Right lobe of liver (tissue), 6 donors: ENCODE measurements around the gene CNR2. TPM values are rescaled to one million over a fixed set of nuclear protein-coding genes. Genes with fewer than 3 reads are reported as not detected.

Experiments
- ATAC-seq, 4 donors: fragments of 200-7000 bp; cut with Tn5 transposase; one replicate each; pipeline ENCODE4 v1.9.1; 2020; ENCODE audit warnings: mild to moderate bottlenecking in 4 of 4, moderate library complexity in 4 of 4
- DNase-seq, 3 donors: peaks; one replicate each; pipeline ENCODE4 v3.0.0-alpha.2; 2020
- H3K27ac ChIP-seq, 3 donors: fragments of 200-600 bp; one replicate each; pipeline ENCODE4 v1.8.0; 2022
- H3K27me3 ChIP-seq, 2 donors: fragments of 200-600 bp; one replicate each; pipeline ENCODE4 v1.8.0; 2022
- H3K36me3 ChIP-seq, 4 donors: fragments of 200-600 bp; sonication (generic) in 1 of 4; one replicate each; pipeline versions ENCODE4 v1.5.1 to v1.8.0; 2017 to 2022; ENCODE audit warnings: control low read depth in 1 of 4
- H3K4me1 ChIP-seq, 4 donors: fragments of 200-600 bp; sonication (generic) in 1 of 4; one replicate each; pipeline versions ENCODE4 v1.5.1 to v1.8.0; 2017 to 2022; ENCODE audit warnings: control low read depth in 1 of 4
- H3K4me3 ChIP-seq, 3 donors: fragments of 200-600 bp; one replicate each; pipeline ENCODE4 v1.8.0; 2022
- H3K9me3 ChIP-seq, 4 donors: fragments of 200-600 bp; sonication (generic) in 1 of 4; one replicate each; pipeline versions ENCODE4 v1.5.1 to v1.8.0; 2017 to 2022; ENCODE audit warnings: control low read depth in 1 of 4
- CTCF ChIP-seq, 4 donors: fragments of 200-600 bp in 3 of 4; fragments of 450-650 bp in 1 of 4; IDR thresholded peaks; one replicate each; pipeline versions ENCODE4 v1.5.1 to v1.8.0; 2016 to 2022; ENCODE audit warnings: antibody characterized with exemption in 4 of 4, mild to moderate bottlenecking in 2 of 4
- POLR2A ChIP-seq: fragments of 450-650 bp; IDR thresholded peaks from one replicate; pipeline ENCODE4 v1.6.1; 2017; ENCODE audit warnings: antibody characterized with exemption, mild to moderate bottlenecking
- WGBS: methylation state at CpG from one replicate; pipeline ENCODE4 v1.1.6; 2018; ENCODE audit warnings: low coverage, low lambda C conversion rate; ENCODE audit not compliant: insufficient coverage; ENCODE audit errors: missing lambda C conversion rate; 5-methylcytosine and 5-hydroxymethylcytosine counted together
- intact Hi-C, 2 donors: fragments of 100-400 bp; cut with DNase I; formaldehyde crosslinking; loops; one replicate each; pipeline versions ENCODE4 v1.11.2 to v1.14.1; 2022
- total RNA-seq, 6 experiments: library from RNA; depleted of rRNA in 2 of 6; stranded (reverse); fragments of >200 nt in 2 of 6; fragmentation: NEBNext Ultra II Directional in 3 of 6; extraction: Animal tissue kit (Norgen Biotek cat#: 25700) in 3 of 6; gene quantifications; one replicate each; pipeline versions ENCODE4 v1.1.0 to v1.2.4, GENCODE V29; 2016 to 2023
- donor health status: DM: no; HTN: yes; CAD: no.
- donor health status: DM: no; HTN: no; CAD: no.
- donor health status: DM: no; HTN: no; CAD: no.
- donor health status: DM: no; HTN: yes; CAD: no.
- donor health status: DM: no; HTN: yes; CAD: no.

The CNR2 gene
- total RNA-seq, 6 experiments from 2014 or later = 0.04 to 0.07 (median 0.06) TPM; not detected in 2

DNA sequence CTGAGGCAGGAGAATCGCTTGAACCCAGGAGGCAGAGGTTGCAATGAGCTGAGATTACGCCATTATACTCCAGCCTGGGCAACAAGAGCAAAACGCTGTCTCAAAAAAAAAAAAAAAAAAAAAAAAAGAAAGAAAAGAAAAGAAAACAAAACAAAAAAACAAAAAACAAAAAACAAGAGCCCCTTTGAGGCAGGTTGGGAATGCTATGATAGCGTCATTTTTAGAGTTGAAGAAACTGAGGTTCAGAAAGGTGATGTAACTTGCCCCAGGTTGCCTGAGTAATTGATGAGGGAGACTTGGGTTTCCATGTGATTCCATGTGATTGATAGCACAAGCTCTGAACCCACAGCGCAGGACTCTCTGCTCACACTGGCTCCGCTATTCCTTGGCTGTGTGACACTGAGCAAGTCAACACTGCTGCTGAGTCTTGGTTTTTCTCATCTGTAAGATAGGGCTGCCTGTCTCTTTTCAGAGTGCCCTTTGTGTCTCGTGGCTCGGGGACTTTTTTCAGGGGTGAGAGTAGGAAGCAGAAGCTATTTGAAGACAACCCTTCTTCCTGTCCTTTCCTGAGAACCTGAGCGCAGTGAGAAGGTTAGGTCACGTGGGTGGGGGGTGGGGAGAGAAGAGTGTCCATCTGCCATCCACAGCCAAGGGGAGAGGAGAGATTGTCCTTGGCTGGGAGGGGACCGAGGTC lies 2.5 kb downstream of the CNR2 start:
- H3K4me1 ChIP-seq = no peaks in the 10 kb centered on the region
- no peaks in the 10 kb centered on the region for H3K27me3 ChIP-seq
- no peak overlapping the region for H3K27ac ChIP-seq
- no peaks in the 10 kb centered on the region for H3K36me3 ChIP-seq
- intact Hi-C loops = no loop called here
- TF ChIP-seq CTCF (IDR thresholded peaks at IDR 0.05) = no peak
- TF ChIP-seq POLR2A = no peak
- H3K4me3 ChIP-seq = no peak overlapping the region
- no peak for DNase-seq
- 48% methylated on average over 3 of the region's 11 CpGs for WGBS
- ATAC-seq = no peak
- H3K9me3 ChIP-seq = no peaks in the 10 kb centered on the region

- ATAC-seq (no peak), DNase-seq (no peak)
- H3K4me3 ChIP-seq = no peak overlapping the region
- no peaks in the 10 kb centered on the region for H3K4me1 ChIP-seq
- no peaks in the 10 kb centered on the region for H3K27me3 ChIP-seq
- intact Hi-C loops = no loop called here
- H3K9me3 ChIP-seq = no peaks in the 10 kb centered on the region
- no peaks in the 10 kb centered on the region for H3K36me3 ChIP-seq
- H3K27ac ChIP-seq = no peak overlapping the region
- TF ChIP-seq POLR2A (no peak), CTCF (IDR thresholded peaks at IDR 0.05) (no peak)
- WGBS = 78% methylated on average over 6 of the region's 8 CpGs
Observed at GRCh38 chr1:23910144-23910543, 3.0 kb downstream of the CNR2 start.

DNA sequence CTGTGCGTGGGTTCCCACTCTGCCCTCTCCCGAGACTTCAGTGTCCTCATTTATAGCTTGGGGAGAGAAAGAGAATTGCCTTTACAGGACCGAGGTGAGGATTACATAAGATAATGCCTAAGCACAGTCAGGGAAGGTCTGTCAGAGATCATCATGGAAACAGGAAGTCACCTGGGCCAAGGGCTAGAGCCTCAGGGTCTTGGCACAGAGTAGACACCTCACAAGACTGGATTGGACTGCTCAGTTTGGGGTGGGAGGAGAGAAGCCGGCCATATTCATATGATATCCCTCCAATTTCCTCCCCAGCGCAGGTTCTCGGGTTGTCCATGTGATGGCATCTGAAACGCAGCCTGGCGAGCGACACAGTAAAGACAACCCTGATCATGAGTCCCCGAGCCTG lies 3.8 kb downstream of the CNR2 start:
- ATAC-seq (no peak), DNase-seq (no peak)
- Histone ChIP-seq H3K27me3 (no peaks in the 10 kb centered on the region), H3K4me3 (no peak overlapping the region), H3K27ac (no peak overlapping the region), H3K36me3 (no peaks in the 10 kb centered on the region), H3K9me3 (no peaks in the 10 kb centered on the region), H3K4me1 (no peaks in the 10 kb centered on the region)
- 27% methylated on average over 2 of the region's 10 CpGs for WGBS
- TF ChIP-seq CTCF (IDR thresholded peaks at IDR 0.05) (no peak), POLR2A (no peak)
- intact Hi-C loops = no loop called here

GRCh38 chr1:23908453-23909341 lies 4.5 kb downstream of the CNR2 start:
- intact Hi-C loops = no loop called here
- peaks cover 0 to 5% of the 10 kb centered on the region in 2 donors for H3K27me3 ChIP-seq
- no peaks in the 10 kb centered on the region for H3K4me1 ChIP-seq
- ATAC-seq (peak; percentile 21 to 52 (median 39)), DNase-seq (no peak)
- H3K36me3 ChIP-seq = no peaks in the 10 kb centered on the region
- 17% methylated on average over 1 of the region's 9 CpGs for WGBS
- TF ChIP-seq POLR2A (no peak), CTCF (IDR thresholded peaks at IDR 0.05) (no peak)
- H3K27ac ChIP-seq = no peak overlapping the region
- H3K9me3 ChIP-seq = no peaks in the 10 kb centered on the region
- H3K4me3 ChIP-seq = no peak overlapping the region
